Measurements from ENCODE around the gene CMTM6. TPM values are rescaled to one million over a fixed set of nuclear protein-coding genes. Genes with fewer than 3 reads are reported as not detected.

Gene CMTM6
- total and polyA plus RNA-seq, 10 of the 15 experiments (the other 5 are each of a cell fraction or from before 2014, with no cell fraction given): 27.1 to 97.3 (median 61.4) TPM

DNA sequence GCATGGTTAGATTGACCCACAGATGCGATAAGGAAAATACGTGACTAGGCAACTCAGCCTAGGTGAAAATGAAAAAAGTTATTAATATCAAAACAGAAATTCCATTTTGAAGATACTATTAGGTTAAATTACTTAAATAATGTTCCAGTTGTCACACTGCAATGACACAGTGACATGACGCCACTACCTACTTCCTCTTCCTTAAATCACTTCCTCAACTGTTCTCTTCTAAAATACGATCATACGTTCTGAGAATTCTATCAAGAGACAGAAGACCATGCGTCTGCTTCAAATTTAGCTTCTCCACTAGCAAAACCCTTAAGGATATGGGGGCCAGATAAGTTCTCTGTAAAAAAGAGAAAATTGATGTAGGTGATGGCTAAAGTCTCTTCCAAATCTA lies 18.2 kb downstream of the CMTM6 start:
- ChIA-PET SMC1A (ENCODE audit: uncharacterized antibody, unreplicated experiment) (interaction anchor here (0.5 to 2.0 kb wide), 3 partner anchors 14 to 308 kb away, joined by 3 to 7 read pairs (median 4); no protein-coding TSS in a partner anchor), CTCF (interaction anchor here (0.9 to 2.2 kb wide), 8 partner anchors 8 to 139 kb away, joined by 3 to 14 read pairs (median 4); no protein-coding TSS in a partner anchor), RAD21 (ENCODE audit: unreplicated experiment) (interaction anchor here (0.9 to 1.1 kb wide), 2 partner anchors 14 to 16 kb away, joined by 3 read pairs; no protein-coding TSS in a partner anchor), POLR2A (no interaction called here)
- intact Hi-C loops (cut with micrococcal nuclease; ENCODE audit: unreplicated experiment): no loop called here
- H3K4me1 ChIP-seq (ENCODE audit: control insufficient read depth, insufficient read depth, low read length): no peaks in the 10 kb centered on the region
- H2AFZ ChIP-seq (ENCODE audit: control insufficient read depth, low read depth, low read length): no peak overlapping the region
- WGBS (ENCODE audit: insufficient coverage, insufficient replicate concordance, low lambda C conversion rate, missing lambda C conversion rate): 79% methylated on average over 6 of the region's 6 CpGs
- no peak overlapping the region for H3K27ac ChIP-seq (ENCODE audit: control insufficient read depth, insufficient read depth)
- no peak for TF ChIP-seq MEF2A (IDR thresholded peaks at IDR 0.05; ENCODE audit: insufficient read depth, low read depth, low read length)
- TF ChIP-seq ETV6 (conservative IDR thresholded peaks at IDR 0.05 in 1 of 2, IDR thresholded peaks at IDR 0.05 in 1 of 2; ENCODE audit: borderline replicate concordance in 1 of 2, low read depth in 1 of 2): peak in 1 of 2 experiments; percentile 32; a peak in 1 of 4 replicates
- TF ChIP-seq CREB1 (IDR thresholded peaks at IDR 0.05; ENCODE audit: low read depth): peak; percentile 56; the same call in 1 of the 2 replicates
- FAIRE-seq (no peak), ATAC-seq (no peak), DNase-seq (ENCODE audit: low read depth, low spot score) (no peak)
- no peaks in the 10 kb centered on the region for H3K79me2 ChIP-seq (ENCODE audit: control insufficient read depth, insufficient read depth, low read length)
- peaks cover 0 to 8% of the 10 kb centered on the region in 2 experiments; a peak in 1 of 4 replicates for H3K36me3 ChIP-seq (ENCODE audit: control insufficient read depth in 2 of 2, insufficient read depth in 2 of 2, low read length in 1 of 2)
- in situ Hi-C loops (cut with MboI): no loop called here
- BruUV-seq (replicated peaks): no TSS peak
- H3K9ac ChIP-seq (ENCODE audit: control insufficient read depth, insufficient read depth, low read length): no peak overlapping the region
- H4K20me1 ChIP-seq (ENCODE audit: control insufficient read depth, insufficient read depth): no peaks in the 10 kb centered on the region; the same call in 1 of the 2 replicates
- no peak overlapping the region for H3K4me2 ChIP-seq (ENCODE audit: control insufficient read depth, insufficient read depth)
- H3K27me3 ChIP-seq (replicated peaks in 1 of 2; ENCODE audit: control insufficient read depth in 2 of 2, insufficient read depth in 2 of 2, low read length in 1 of 2): no peaks in the 10 kb centered on the region
- H3K4me3 ChIP-seq: no peak overlapping the region
- no peaks in the 10 kb centered on the region for H3K9me3 ChIP-seq (replicated peaks; ENCODE audit: control insufficient read depth, insufficient read depth, low read length)

DNA sequence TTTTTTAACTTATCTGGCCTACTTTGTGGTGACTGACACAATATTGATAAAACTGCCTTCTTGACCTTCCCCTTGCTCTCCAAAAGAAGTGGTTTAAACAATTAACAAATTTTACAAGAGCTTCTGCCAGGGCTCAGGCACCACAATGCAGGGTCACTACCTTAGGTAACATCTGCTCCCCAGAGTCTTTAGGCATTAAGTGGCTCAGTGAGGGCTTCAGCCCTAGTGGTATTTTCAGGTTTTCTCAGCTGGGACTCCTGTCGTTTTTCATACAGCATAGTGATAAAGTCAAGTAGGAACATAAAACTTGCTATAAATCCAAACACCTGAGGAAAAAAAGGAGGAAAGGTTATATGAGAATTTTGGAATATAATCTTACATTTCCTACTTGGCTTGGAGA lies 18.9 kb downstream of the CMTM6 start:
- RAD21 ChIA-PET (ENCODE audit: unreplicated experiment): interaction anchor here (1.2 kb wide), 1 partner anchor 16 kb away, joined by 3 read pairs; no protein-coding TSS in a partner anchor
- POLR2A ChIA-PET: no interaction called here
- Histone ChIP-seq H4K20me1 (ENCODE audit: control insufficient read depth, insufficient read depth) (no peaks in the 10 kb centered on the region; the same call in 1 of the 2 replicates), H3K4me2 (ENCODE audit: control insufficient read depth, insufficient read depth) (no peak overlapping the region), H3K4me3 (no peak overlapping the region), H3K4me1 (ENCODE audit: control insufficient read depth, insufficient read depth, low read length) (no peaks in the 10 kb centered on the region), H3K9ac (ENCODE audit: control insufficient read depth, insufficient read depth, low read length) (no peak overlapping the region), H3K9me3 (replicated peaks; ENCODE audit: control insufficient read depth, insufficient read depth, low read length) (no peaks in the 10 kb centered on the region), H3K27ac (ENCODE audit: control insufficient read depth, insufficient read depth) (no peak overlapping the region), H3K36me3 (ENCODE audit: control insufficient read depth in 2 of 2, insufficient read depth in 2 of 2, low read length in 1 of 2) (peaks cover 0 to 8% of the 10 kb centered on the region in 2 experiments; a peak in 1 of 4 replicates), H3K27me3 (replicated peaks in 1 of 2; ENCODE audit: control insufficient read depth in 2 of 2, insufficient read depth in 2 of 2, low read length in 1 of 2) (no peaks in the 10 kb centered on the region), H3K79me2 (ENCODE audit: control insufficient read depth, insufficient read depth, low read length) (no peaks in the 10 kb centered on the region), H2AFZ (ENCODE audit: control insufficient read depth, low read depth, low read length) (no peak overlapping the region)
- CTCF ChIA-PET: interaction anchor here (1.1 to 2.2 kb wide), 4 partner anchors 9 to 109 kb away, joined by 3 to 10 read pairs (median 4); no protein-coding TSS in a partner anchor
- SMC1A ChIA-PET (ENCODE audit: uncharacterized antibody, unreplicated experiment): interaction anchor here (0.8 to 1.9 kb wide), 5 partner anchors 9 to 48 kb away, joined by 3 to 6 read pairs (median 5); no protein-coding TSS in a partner anchor
- ATAC-seq (no peak), FAIRE-seq (no peak), DNase-seq (ENCODE audit: low read depth, low spot score) (no peak)
- BruUV-seq (replicated peaks): no TSS peak
- intact Hi-C loops (cut with micrococcal nuclease; ENCODE audit: unreplicated experiment): no loop called here
- in situ Hi-C loops (cut with MboI): no loop called here
- WGBS (ENCODE audit: insufficient coverage, insufficient replicate concordance, low lambda C conversion rate, missing lambda C conversion rate): 50% methylated on average over 1 of the region's 1 CpG
- TF ChIP-seq NFXL1 (IDR thresholded peaks at IDR 0.05; ENCODE audit: borderline replicate concordance) (no peak), REST (IDR thresholded peaks at IDR 0.05; ENCODE audit: low read depth, low read length) (no peak), CEBPZ (IDR thresholded peaks at IDR 0.05; ENCODE audit: low read depth, low read length) (no peak), NFYB (IDR thresholded peaks at IDR 0.05; ENCODE audit: insufficient read depth, low read depth, low read length) (no peak)

Data from GM12878 (cell line).